ENCODE measurements around the gene SMC3.

The SMC3 gene

GRCh38 chr10:110649347-110650264 is 82.1 kb downstream of the SMC3 start:
- no peak for DNase-seq

GRCh38 chr10:110650265-110650668 is 82.8 kb downstream of the SMC3 start:
- no peak for DNase-seq

GRCh38 chr10:110651044-110651958 is 83.8 kb downstream of the SMC3 start:
- DNase-seq, result no peak

GRCh38 chr10:110652475-110653118 is 85.1 kb downstream of the SMC3 start:
- no peak for DNase-seq

All from amniotic stem cell (primary cell).